Fibroblast of mammary gland (primary cell): ENCODE data around the gene MYO18B.

Source experiments
- DNase-seq: peaks from one replicate; pipeline ENCODE4 v3.0.0-alpha.2; 2010; ENCODE audit warnings: low read depth
- H3K4me3 ChIP-seq: 2 replicates; pipeline ENCODE4 v1.5.1; 2011; ENCODE audit warnings: low read depth, mild to moderate bottlenecking, low read length, moderate library complexity; ENCODE audit not compliant: control insufficient read depth
- TF ChIP-seq, protein P1 (sequence below): conservative IDR thresholded peaks from 2 replicates; pipeline ENCODE4 v1.5.1; 2011; ENCODE audit warnings: low read depth, low read length, inconsistent platforms; ENCODE audit not compliant: control insufficient read depth, insufficient read depth

Gene MYO18B

GRCh38 chr22:25942856-25943411, 200.9 kb downstream of the MYO18B start:
- DNase-seq, result no peak
- no peak overlapping the region for H3K4me3 ChIP-seq
- TF ChIP-seq, protein P1, sequence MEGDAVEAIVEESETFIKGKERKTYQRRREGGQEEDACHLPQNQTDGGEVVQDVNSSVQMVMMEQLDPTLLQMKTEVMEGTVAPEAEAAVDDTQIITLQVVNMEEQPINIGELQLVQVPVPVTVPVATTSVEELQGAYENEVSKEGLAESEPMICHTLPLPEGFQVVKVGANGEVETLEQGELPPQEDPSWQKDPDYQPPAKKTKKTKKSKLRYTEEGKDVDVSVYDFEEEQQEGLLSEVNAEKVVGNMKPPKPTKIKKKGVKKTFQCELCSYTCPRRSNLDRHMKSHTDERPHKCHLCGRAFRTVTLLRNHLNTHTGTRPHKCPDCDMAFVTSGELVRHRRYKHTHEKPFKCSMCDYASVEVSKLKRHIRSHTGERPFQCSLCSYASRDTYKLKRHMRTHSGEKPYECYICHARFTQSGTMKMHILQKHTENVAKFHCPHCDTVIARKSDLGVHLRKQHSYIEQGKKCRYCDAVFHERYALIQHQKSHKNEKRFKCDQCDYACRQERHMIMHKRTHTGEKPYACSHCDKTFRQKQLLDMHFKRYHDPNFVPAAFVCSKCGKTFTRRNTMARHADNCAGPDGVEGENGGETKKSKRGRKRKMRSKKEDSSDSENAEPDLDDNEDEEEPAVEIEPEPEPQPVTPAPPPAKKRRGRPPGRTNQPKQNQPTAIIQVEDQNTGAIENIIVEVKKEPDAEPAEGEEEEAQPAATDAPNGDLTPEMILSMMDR, result no peak

GRCh38 chr22:25950111-25950510, 208.1 kb downstream of the MYO18B start:
- no peak overlapping the region for H3K4me3 ChIP-seq
- TF ChIP-seq, protein P1, result no peak
- DNase-seq, result no peak

DNA sequence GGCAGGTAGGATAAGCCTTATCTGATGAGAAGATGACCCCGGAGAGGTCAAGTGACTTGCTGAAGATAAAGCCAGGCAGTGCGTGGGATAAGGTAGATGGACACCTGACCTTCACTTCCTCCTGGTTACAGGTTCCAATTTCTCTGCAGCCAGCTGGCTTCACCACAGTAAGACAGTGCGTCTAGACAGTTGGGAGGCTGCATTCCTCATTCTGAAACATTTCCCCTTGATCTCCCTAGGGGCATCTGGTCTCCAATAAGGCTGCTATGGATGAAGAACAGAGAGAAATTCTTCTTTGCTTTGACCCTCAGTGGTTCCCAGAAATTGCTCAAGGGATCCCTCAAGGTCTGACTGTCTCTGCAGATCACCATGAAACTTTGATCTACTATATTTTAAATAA, 211.3 kb downstream of the MYO18B start:
- DNase-seq, result no peak
- TF ChIP-seq, protein P1, result no peak
- H3K4me3 ChIP-seq, result no peak overlapping the region

DNA sequence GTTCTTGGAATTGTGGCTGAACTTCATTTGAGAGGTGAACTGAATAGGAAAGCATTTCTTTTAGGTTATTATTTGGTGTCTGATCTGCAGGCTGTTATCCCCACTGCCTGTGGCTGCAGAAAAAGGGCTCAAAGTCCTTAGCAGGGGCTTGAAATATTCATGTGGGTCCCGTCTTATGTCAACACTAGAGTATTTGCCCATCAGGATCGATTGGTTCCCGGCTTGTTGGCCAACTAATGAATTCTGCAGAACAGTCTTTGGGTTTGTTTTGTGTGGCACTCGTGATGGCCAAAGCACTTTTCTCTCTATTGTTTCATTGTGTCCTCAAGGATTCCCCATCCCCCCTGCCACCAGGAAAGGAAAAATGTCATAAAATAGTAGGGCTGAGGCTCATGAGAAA, 211.9 kb downstream of the MYO18B start:
- no peak for DNase-seq
- TF ChIP-seq, protein P1, result no peak

GRCh38 chr22:25955323-25955722, 213.3 kb downstream of the MYO18B start:
- DNase-seq, result no peak
- H3K4me3 ChIP-seq, result no peak overlapping the region
- TF ChIP-seq, protein P1, result no peak

More for the DNA sequence above, 211.9 kb downstream of the MYO18B start:
- H3K4me3 ChIP-seq, result no peak overlapping the region

DNA sequence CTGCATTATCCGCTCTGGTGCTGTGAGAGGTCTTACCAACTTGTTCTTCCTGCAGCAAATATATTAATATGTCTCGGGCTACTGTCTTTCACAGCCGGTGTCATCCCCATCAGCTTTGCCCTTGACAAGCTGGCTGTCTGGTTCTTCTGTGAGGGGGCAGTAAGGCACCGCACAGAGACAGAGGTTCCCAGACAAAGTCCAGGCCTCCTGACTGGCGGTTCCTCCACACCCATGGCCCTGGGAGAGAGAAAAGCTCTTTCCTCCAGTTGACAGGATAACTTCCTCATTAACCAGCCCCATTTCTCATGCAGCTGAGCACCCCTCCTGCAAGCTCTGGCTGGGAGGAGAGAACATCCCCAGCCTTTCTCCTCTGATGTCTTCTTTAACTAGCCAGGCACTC, 214.8 kb downstream of the MYO18B start:
- no peak overlapping the region for H3K4me3 ChIP-seq
- TF ChIP-seq, protein P1, result no peak
- DNase-seq, result no peak
